ENCODE data around the gene GRB10. TPM values are rescaled to one million over a fixed set of nuclear protein-coding genes. Genes with fewer than 3 reads are reported as not detected.

The GRB10 gene
- polyA plus RNA-seq, 3 donors: 1.3 to 3.1 (median 1.5) TPM

DNA sequence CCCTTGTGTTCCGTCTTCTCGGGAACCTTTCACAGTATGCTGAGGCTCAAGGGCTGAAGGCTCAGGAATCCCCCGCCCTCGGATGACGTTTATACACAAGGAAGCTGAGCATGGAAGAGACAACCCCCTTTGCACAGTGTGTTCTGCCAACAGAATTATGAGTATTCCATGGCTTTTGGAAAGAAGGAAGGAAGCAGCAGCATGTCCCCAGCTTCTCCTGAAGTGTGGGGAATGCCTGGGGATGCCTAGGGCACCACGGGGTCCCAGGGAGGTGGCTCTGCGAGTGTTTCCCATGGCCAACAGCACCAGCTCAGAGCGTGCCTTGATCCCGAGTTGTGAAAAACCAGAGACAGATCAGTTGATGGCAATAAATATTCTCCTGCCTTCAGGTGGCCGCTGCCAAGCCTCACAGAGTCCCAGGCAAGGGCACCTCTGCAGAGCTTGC is 128.7 kb downstream of the GRB10 start:
- no peaks in the 10 kb centered on the region for H4K20me1 ChIP-seq (ENCODE audit: insufficient read depth, low read length)
- no peaks in the 10 kb centered on the region for H3K27me3 ChIP-seq (ENCODE audit: control insufficient read depth in 2 of 2, insufficient read depth in 2 of 2, low read length in 2 of 2)
- H3K9me3 ChIP-seq (replicated peaks in 1 of 2; ENCODE audit: control insufficient read depth in 1 of 2, insufficient read depth in 1 of 2, low read length in 2 of 2): no peaks in the 10 kb centered on the region
- intact Hi-C loops (cut with micrococcal nuclease): no loop called here
- 91% methylated on average over 7 of the region's 10 CpGs for WGBS (ENCODE audit: insufficient coverage)
- Mint-ChIP-seq H3K27ac (no peak overlapping the region), H3K4me3 (no peak overlapping the region), H3K9me3 (no peaks in the 10 kb centered on the region), H3K36me3 (peaks cover 0 to 5% of the 10 kb centered on the region in 2 donors), H3K27me3 (ENCODE audit: low read depth in 3 of 3) (peaks cover 0 to 2% (median 0%) of the 10 kb centered on the region in 3 donors), H3K4me1 (peaks cover 20% of the 10 kb centered on the region)
- no peak overlapping the region for H3K9ac ChIP-seq (ENCODE audit: insufficient read depth, low read length, poor library complexity, severe bottlenecking)
- H3K27ac ChIP-seq (ENCODE audit: low read depth in 1 of 2, low read length in 2 of 2): no peak overlapping the region
- no peaks in the 10 kb centered on the region for H3K79me2 ChIP-seq (ENCODE audit: insufficient read depth, low read length)
- no peak overlapping the region for H3K4me2 ChIP-seq (replicated peaks; ENCODE audit: extremely low read depth, low read length, poor library complexity, severe bottlenecking)
- H3K4me1 ChIP-seq (ENCODE audit: control insufficient read depth in 1 of 2, insufficient read depth in 2 of 2, low read length in 2 of 2): peaks cover 7 to 16% of the 10 kb centered on the region in 2 donors
- H3K36me3 ChIP-seq (replicated peaks in 1 of 2; ENCODE audit: control insufficient read depth in 1 of 2, insufficient read depth in 2 of 2, low read length in 2 of 2): no peaks in the 10 kb centered on the region
- H3K4me3 ChIP-seq (replicated peaks in 1 of 3; ENCODE audit: low read depth in 2 of 3, low read length in 3 of 3): no peak overlapping the region
- TF ChIP-seq, protein P1, sequence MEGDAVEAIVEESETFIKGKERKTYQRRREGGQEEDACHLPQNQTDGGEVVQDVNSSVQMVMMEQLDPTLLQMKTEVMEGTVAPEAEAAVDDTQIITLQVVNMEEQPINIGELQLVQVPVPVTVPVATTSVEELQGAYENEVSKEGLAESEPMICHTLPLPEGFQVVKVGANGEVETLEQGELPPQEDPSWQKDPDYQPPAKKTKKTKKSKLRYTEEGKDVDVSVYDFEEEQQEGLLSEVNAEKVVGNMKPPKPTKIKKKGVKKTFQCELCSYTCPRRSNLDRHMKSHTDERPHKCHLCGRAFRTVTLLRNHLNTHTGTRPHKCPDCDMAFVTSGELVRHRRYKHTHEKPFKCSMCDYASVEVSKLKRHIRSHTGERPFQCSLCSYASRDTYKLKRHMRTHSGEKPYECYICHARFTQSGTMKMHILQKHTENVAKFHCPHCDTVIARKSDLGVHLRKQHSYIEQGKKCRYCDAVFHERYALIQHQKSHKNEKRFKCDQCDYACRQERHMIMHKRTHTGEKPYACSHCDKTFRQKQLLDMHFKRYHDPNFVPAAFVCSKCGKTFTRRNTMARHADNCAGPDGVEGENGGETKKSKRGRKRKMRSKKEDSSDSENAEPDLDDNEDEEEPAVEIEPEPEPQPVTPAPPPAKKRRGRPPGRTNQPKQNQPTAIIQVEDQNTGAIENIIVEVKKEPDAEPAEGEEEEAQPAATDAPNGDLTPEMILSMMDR (IDR thresholded peaks at IDR 0.05): no peak
- no peak overlapping the region for H2AFZ ChIP-seq (ENCODE audit: insufficient read depth, low read depth, low read length, poor library complexity, severe bottlenecking)
- no peak for DNase-seq

DNA sequence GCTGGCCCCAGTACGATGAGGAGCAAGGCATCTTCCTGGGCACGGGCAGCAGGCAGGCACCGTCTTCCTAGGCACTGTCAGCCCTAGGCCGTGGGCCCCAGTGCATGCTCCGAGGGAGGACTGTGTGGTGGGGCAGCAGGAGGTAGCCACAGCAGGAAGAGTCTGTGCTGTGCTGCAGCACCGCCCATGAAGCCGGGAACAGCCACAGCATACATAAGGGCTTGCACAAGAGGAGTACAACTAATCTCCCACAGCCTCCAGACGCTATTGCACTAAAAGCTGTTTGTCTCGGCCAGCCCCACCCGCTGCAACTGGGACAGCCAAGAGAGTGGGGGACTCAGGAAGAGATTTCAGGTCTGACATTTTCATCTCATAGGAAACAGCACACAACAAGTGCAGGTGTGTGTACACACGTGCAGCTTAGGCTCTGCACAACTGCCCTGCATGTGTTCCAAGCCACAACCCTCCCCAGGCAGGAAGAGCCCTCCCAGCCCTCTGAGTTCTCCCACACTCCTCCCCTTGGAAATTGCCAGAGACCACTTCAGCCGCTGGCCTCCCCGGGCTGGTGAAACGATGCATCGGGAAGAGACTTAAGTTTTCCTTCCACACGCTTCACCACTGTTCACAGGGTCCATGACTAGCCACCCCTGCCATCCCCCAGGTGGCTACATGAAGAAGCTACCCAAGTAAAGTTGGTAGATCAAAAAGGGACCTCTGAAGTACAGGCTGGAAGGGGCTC is 129.4 kb downstream of the GRB10 start:
- no peak overlapping the region for H3K9ac ChIP-seq (ENCODE audit: insufficient read depth, low read length, poor library complexity, severe bottlenecking)
- Mint-ChIP-seq H3K4me1 (peaks cover 20% of the 10 kb centered on the region), H3K36me3 (peaks cover 0 to 5% of the 10 kb centered on the region in 2 donors), H3K27me3 (ENCODE audit: low read depth in 3 of 3) (peaks cover 0 to 2% (median 0%) of the 10 kb centered on the region in 3 donors), H3K9me3 (no peaks in the 10 kb centered on the region), H3K27ac (peak overlapping the region in 1 of 7 donors; percentile 57), H3K4me3 (no peak overlapping the region)
- no peak overlapping the region for H3K4me3 ChIP-seq (replicated peaks in 1 of 3; ENCODE audit: low read depth in 2 of 3, low read length in 3 of 3)
- WGBS (ENCODE audit: insufficient coverage): 41% methylated on average over 7 of the region's 16 CpGs
- TF ChIP-seq, protein P1 (IDR thresholded peaks at IDR 0.05): no peak
- H3K27ac ChIP-seq (ENCODE audit: low read depth in 1 of 2, low read length in 2 of 2): no peak overlapping the region
- no peaks in the 10 kb centered on the region for H3K27me3 ChIP-seq (ENCODE audit: control insufficient read depth in 2 of 2, insufficient read depth in 2 of 2, low read length in 2 of 2)
- intact Hi-C loops (cut with micrococcal nuclease): no loop called here
- no peaks in the 10 kb centered on the region for H3K36me3 ChIP-seq (replicated peaks in 1 of 2; ENCODE audit: control insufficient read depth in 1 of 2, insufficient read depth in 2 of 2, low read length in 2 of 2)
- peaks cover 7 to 16% of the 10 kb centered on the region in 2 donors for H3K4me1 ChIP-seq (ENCODE audit: control insufficient read depth in 1 of 2, insufficient read depth in 2 of 2, low read length in 2 of 2)
- H4K20me1 ChIP-seq (ENCODE audit: insufficient read depth, low read length): no peaks in the 10 kb centered on the region
- peak overlapping the region; percentile 36 for H2AFZ ChIP-seq (ENCODE audit: insufficient read depth, low read depth, low read length, poor library complexity, severe bottlenecking)
- no peaks in the 10 kb centered on the region for H3K79me2 ChIP-seq (ENCODE audit: insufficient read depth, low read length)
- no peak overlapping the region for H3K4me2 ChIP-seq (replicated peaks; ENCODE audit: extremely low read depth, low read length, poor library complexity, severe bottlenecking)
- H3K9me3 ChIP-seq (replicated peaks in 1 of 2; ENCODE audit: control insufficient read depth in 1 of 2, insufficient read depth in 1 of 2, low read length in 2 of 2): no peaks in the 10 kb centered on the region
- DNase-seq: no peak

Measured in CD14-positive monocyte (primary cell).